NCI-H128 (cell line): Measurements from ENCODE around the gene HECA.
"Not testable (repeated sequence)": the region's sequence is repeated elsewhere in the genome, so short reads cannot be mapped to it uniquely, and the experiment has no call there.

Experiments
- DNase-seq: peaks from one replicate; lab custom pipeline; 2025; ENCODE audit not compliant: unreplicated experiment; lab: John Stamatoyannopoulos, UW

The HECA gene, protein sequence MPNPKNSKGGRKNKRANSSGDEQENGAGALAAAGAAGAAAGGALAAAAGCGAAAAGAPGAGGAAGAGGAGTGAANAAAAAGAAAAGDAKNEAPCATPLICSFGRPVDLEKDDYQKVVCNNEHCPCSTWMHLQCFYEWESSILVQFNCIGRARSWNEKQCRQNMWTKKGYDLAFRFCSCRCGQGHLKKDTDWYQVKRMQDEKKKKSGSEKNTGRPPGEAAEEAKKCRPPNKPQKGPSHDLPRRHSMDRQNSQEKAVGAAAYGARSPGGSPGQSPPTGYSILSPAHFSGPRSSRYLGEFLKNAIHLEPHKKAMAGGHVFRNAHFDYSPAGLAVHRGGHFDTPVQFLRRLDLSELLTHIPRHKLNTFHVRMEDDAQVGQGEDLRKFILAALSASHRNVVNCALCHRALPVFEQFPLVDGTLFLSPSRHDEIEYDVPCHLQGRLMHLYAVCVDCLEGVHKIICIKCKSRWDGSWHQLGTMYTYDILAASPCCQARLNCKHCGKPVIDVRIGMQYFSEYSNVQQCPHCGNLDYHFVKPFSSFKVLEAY

GRCh38 chr6:139134817-139135577 lies at the start of gene HECA:
Gene HECA (plus strand): TSS chr6:139135080. CDS start chr6:139135397, 317 bp downstream.
- DNase-seq, result peak; percentile 68

DNA sequence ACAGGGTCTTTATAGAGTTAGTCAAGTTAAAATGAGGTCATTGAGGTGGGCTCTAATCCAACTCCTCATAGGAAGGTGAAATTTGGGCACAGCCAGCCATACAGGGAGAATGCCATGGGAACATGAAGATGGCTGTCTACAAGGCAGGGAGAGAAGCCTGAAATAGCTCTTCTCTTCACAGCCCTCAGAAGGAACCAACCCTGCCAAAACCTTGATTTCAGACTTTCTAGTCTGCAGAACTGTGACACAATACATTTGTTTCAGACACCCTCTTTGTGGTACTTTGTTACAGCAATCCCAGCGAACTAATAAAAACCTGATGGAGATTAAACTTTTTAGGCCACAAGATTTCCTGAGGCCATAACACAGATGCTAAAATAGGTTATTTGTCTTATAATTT lies 43.1 kb upstream of the HECA start:
- no peak for DNase-seq

GRCh38 chr6:139099984-139100383 lies 34.9 kb upstream of the HECA start:
- no peak for DNase-seq

DNA sequence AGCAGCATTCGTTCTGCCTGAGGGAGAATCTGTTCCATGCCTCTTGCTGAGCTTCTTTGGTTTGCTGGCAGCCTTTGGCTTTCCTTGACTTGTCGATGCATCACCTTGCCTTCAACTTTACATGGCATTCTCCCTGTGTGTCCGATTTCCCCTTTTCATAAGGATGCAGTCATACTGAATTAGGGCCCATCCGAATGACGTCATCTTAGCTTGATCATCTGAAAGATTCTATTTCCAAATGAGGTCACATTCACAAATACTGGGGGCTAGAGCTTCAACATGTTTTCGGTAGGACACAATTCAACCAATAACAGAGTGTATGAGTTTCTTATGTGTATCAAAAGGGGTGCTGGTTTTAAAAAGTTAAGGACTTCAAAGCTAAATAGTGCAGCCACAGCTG lies 27.8 kb upstream of the HECA start:
- no peak for DNase-seq

GRCh38 chr6:139108378-139108777 lies 26.5 kb upstream of the HECA start:
- no peak for DNase-seq

DNA sequence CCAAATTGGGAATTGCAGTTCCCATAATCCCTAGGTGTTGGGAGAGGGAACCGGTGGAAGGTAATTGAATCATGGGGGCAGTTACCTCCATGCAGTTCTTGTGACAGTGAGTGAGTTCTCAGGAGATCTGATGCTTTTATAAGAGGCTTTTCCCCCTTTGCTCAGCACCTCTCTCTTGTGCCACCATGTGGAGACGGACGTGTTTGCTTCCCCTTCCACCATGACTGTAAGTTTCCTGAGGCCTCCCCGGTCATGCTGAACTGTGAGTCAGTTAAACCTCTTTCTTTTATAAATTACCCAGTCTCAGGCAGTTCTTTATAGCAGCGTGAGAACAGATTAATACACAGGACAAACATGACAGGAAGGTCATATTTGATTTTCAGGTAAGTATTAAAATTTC lies 25.3 kb upstream of the HECA start:
- DNase-seq, result no peak

GRCh38 chr6:139112146-139112545 lies 22.7 kb upstream of the HECA start:
- DNase-seq, result no peak

DNA sequence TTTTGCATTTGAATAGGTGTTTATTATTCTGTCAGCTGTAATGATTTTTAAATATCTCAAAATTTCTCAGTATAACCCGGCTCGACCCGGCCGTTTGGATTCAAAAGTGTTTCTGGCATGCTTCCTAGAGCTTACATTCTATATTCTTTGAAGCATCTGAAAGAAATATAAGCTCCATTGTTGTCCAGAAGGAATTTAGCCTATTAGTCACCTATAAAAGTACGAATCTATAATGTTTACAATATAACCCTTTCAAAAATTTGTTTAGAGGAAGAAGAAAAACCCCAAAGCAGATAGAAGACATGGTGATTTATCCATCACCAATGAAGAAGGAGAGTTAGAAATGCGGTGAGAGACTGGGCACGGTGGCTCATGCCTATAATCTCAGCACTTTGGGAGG lies 22.3 kb upstream of the HECA start:
- no peak for DNase-seq

- DNase-seq, result no peak
Measured at GRCh38 chr6:139114746-139115145, 20.1 kb upstream of the HECA start.

DNA sequence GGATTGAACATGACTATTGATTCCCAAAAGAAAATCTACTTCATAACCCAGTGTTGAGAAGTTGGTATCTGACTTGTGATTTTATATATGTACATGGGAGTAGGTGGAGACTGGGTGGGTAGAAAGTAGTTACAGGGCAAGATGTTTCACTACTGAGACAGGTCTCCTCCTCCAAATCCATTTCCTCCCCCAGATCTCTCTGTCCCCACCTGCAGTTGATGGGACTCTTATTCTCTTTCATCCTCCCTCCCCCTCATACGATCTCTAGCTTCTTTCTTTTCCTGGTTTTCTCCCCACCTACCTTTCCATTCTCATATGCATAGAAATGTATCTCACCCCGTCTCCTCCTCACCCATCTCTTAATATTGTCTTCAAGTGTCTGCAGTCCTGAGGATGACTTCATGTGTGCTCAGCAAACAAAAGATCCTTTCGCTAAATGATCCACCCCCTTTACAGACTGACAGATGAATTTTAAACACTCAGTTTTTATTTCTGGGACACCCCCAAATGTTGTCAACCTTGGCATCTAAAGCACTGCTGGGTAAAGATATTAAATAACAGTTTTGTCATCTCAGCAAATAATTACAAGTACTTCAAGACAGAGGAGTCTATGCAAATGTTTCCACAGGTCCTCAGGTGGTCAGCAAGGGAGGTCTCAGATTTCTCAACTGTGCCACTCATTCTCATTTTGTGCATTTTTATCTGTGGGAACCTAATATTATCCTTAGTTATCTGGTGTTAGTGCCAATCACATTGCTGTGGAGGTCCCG lies 18.7 kb upstream of the HECA start:
- no peak for DNase-seq

DNA sequence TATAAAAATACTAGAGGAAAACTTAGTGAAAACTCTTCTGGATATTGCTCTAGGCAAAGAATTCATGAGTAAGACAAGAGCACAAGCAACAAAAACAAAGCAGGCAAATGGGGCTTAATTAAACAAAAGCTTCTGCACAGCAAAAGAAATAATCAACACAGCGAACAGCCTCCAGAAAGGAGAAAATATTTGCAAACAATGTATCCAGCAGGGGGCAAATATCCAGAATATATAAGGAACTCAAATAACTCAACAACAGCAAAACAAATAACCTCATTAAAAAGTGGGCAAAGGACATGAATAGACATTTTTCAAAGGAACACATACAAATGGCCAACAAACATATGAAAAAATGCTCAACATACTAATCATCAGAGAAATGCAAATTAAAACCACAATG lies 17.1 kb upstream of the HECA start:
- no peak for DNase-seq

DNA sequence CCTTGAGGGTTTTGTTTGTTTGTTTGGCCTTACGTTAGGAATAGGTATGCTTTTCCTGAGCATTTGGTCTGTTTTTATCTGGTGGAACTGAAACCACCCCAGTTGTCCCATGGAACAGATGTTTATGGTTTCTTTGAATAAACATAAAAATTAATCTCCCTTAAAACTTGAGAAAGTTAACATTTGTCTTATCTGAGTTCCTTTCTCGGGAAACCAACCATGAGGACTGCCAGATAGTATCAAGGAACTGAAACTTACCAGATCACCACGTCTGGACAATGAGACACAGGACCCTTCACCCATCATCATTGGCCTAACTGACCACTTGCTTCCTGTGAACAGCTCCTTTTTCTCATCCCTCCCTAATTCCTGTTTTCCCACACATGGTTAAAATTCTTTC lies 15.3 kb upstream of the HECA start:
- no peak for DNase-seq

DNA sequence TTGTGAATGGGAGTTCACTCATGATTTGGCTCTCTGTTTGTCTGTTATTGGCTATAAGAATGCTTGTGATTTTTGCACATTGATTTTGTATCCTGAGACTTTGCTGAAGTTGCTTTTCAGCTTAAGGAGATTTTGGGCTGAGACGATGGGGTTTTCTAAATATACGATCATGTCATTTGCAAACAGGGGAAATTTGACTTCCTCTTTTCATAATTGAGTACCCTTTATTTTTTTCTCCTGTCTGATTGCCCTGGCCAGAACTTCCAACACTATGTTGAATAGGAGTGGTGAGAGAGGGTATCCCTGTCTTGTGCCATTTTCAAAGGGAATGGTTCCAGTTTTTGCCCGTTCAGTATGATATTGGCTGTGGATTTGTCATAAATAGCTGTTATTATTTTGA lies 12.1 kb upstream of the HECA start:
- not testable (repeated sequence) for DNase-seq

DNA sequence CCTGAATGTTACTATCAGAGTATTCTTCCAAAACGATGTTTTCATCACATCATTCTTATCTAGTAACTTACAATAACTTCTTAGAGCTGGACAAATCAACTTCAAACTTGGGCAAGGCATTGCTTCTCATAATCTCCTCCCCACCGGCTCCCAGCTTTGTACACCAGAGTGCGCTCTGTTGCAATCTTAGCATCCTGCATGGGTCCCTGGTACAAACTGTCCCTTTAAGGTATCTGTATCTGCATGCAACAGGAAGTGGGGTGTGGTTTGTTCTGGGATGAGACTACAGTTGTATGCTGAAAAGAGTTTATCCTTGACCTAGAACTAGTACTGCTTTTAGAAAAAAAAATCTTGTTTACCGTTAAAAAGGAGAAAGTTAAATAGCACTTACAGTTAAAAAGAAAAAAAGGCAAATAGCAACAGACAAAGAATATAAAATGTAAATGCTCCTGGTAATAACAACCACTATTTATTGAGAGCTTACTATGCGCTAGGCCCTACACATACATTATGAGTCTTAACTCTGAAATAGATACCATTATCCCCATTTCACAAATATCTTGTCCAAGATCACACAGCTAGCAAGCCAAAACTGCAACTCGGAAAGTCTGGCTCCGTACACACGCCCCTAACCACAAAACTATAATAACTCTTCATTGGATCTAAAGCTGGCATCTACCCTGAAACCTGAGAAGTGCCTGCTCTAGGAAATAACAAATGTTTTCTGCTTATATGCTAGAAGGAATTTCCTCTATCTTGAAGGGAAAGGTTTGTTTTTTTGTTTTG lies 9.8 kb upstream of the HECA start:
- DNase-seq, result no peak

GRCh38 chr6:139126255-139126654 lies 8.6 kb upstream of the HECA start:
- DNase-seq, result no peak

DNA sequence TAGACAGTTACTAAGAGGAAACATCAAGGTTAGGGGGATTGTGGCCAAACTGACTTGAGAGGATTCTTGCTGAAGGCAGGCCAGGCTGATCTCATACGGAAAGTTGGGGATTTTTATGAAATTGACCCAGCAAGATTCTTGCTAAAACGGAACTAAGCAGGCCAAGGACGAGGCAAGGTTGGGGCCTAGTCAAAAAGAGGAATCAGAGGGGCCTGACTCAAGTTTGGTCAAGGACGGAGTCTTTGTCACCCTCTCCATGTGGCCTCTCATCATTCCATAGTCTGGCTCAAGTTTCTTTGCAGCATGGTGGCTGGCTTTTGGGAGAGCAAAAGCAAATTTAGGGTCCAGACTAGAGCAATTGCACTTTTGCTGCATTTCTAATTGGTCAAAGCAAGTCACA lies 7.9 kb upstream of the HECA start:
- no peak for DNase-seq

GRCh38 chr6:139129284-139129683 lies 5.6 kb upstream of the HECA start:
- no peak for DNase-seq

DNA sequence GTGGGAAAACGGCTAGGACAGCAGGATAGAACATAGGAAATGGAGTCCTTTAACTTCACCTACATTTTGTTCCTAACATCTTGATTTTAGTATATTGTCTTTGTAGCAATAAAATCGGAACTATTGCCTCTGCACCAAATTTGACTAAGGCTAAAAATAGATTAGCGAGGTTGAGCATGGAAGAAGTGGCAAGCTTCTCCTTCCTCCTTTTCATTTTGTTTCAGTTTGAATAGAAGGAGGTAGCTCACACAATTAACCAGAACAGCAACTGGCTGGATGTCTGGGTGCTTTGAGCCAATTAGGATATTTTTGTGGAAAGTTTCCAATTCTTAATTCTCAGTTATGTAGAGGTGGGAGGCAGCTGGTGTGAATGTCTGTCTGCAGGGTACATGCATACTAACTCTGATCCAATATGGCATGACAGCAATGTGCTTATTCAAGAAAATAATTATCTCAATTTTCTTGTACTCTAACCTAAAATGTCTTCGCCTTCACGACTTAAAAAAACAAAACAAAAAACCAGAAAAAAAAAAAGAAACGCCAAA lies 3.1 kb upstream of the HECA start:
- no peak for DNase-seq

DNA sequence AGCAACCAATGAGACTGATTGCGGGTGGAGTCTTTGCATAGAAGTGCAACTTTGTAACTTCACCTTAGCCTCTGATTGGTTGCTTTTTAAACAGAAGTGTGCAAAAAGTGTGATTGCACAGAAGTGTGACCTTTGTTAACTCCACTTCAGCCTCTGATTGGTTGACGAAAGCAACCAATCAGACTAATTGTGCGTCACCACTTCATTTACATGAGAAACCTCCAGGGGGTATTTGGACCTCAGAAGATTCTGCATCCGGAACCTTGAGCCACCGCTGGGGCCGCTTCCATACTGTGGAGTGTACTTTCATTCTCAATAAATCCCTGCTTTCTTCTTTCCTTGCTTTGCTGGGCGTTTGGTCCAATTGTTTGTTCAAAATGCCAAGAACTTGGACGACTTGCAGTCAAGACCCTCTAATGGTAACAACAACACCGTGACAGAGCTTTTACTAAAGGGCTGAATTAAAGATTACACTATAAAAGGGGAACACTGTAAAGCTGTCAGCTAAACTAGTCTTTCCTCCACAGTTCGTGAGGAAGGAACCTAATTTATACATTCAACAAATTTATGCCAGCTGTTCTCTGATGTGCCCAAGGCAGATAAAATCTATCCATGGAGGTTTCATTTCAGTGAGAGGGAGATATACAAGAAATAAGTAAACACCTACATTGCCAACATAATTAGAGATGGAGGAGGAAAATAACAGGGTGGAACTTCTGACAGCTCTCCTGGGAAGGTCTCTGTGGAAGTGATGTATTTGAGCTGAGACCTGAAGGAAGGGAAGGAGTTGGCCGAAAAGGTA lies 1.4 kb upstream of the HECA start:
- DNase-seq, result no peak

- no peak for DNase-seq
Measured at GRCh38 chr6:139134064-139134395, 850 bp upstream of the HECA start.
